Mesenchymal stem cell (in vitro differentiated cells and primary cell): Measurements from ENCODE around the gene NKAIN4.

ENCODE experiments used
- DNase-seq: peaks from one replicate; pipeline ENCODE4 v3.0.0-alpha.2; 2013
- H2AFZ ChIP-seq: one replicate; pipeline ENCODE4 v1.6.1; 2013; ENCODE audit warnings: low read depth, mild to moderate bottlenecking, control low read depth, inconsistent platforms, low read length, moderate library complexity
- H2AK5ac ChIP-seq: 2 replicates; pipeline ENCODE4 v1.6.1; 2013; ENCODE audit warnings: low read length, moderate library complexity, mild to moderate bottlenecking, inconsistent platforms; ENCODE audit not compliant: severe bottlenecking
- H2BK120ac ChIP-seq: one replicate; pipeline ENCODE4 v1.6.1; 2013; ENCODE audit warnings: low read depth, mild to moderate bottlenecking, inconsistent platforms, low read length, moderate library complexity
- H2BK12ac ChIP-seq, 2 experiments: one replicate each; pipeline ENCODE4 v1.6.1; 2013; ENCODE audit warnings: inconsistent platforms in 2 of 2, low read length in 2 of 2, mild to moderate bottlenecking in 2 of 2, moderate library complexity in 2 of 2, control low read depth in 1 of 2
- H2BK15ac ChIP-seq: one replicate; pipeline ENCODE4 v1.6.1; 2013; ENCODE audit warnings: mild to moderate bottlenecking, low read depth, inconsistent platforms; ENCODE audit not compliant: poor library complexity, severe bottlenecking
- H2BK5ac ChIP-seq: 2 replicates; pipeline ENCODE4 v1.6.1; 2013; ENCODE audit warnings: low read depth, mild to moderate bottlenecking, low read length, control low read depth, inconsistent platforms; ENCODE audit not compliant: poor library complexity, severe bottlenecking
- H3K14ac ChIP-seq, 2 experiments: one replicate each; pipeline ENCODE4 v1.6.1; 2013; ENCODE audit warnings: inconsistent platforms in 2 of 2, low read length in 2 of 2, control low read depth in 1 of 2, mild to moderate bottlenecking in 1 of 2, moderate library complexity in 1 of 2
- H3K18ac ChIP-seq, 2 experiments: one replicate each; pipeline ENCODE4 v1.6.1; 2013; ENCODE audit warnings: inconsistent platforms in 2 of 2, low read length in 2 of 2, control low read depth in 1 of 2, low read depth in 1 of 2, mild to moderate bottlenecking in 1 of 2
- H3K23ac ChIP-seq, 2 experiments: one replicate each; pipeline ENCODE4 v1.6.1; 2013; ENCODE audit warnings: inconsistent platforms in 2 of 2, low read length in 2 of 2, mild to moderate bottlenecking in 2 of 2, moderate library complexity in 2 of 2, control low read depth in 1 of 2
- H3K27ac ChIP-seq: 2 replicates; pipeline ENCODE4 v1.5.1; 2013; ENCODE audit warnings: mild to moderate bottlenecking, moderate library complexity, low read length, control low read depth, inconsistent platforms; ENCODE audit not compliant: poor library complexity, severe bottlenecking
- H3K27me3 ChIP-seq, 2 experiments: 2 replicates each; pipeline versions ENCODE4 v1.6.1 to v1.7.0; 2013; ENCODE audit warnings: low read length in 2 of 2, mild to moderate bottlenecking in 2 of 2, moderate library complexity in 2 of 2, control low read depth in 1 of 2, inconsistent platforms in 1 of 2; ENCODE audit not compliant: control insufficient read depth in 1 of 2, insufficient read depth in 1 of 2
- H3K36me3 ChIP-seq, 2 experiments: 2 replicates each; pipeline versions ENCODE4 v1.6.1 to v1.7.0; 2013; ENCODE audit warnings: low read length in 2 of 2, control low read depth in 1 of 2, inconsistent platforms in 1 of 2, low read depth in 1 of 2, mild to moderate bottlenecking in 1 of 2; ENCODE audit not compliant: insufficient read depth in 2 of 2, control insufficient read depth in 1 of 2
- H3K4ac ChIP-seq, 2 experiments: one replicate each; pipeline ENCODE4 v1.6.1; 2013; ENCODE audit warnings: inconsistent platforms in 2 of 2, low read length in 2 of 2, mild to moderate bottlenecking in 2 of 2, moderate library complexity in 2 of 2, control low read depth in 1 of 2, low read depth in 1 of 2
- H3K4me1 ChIP-seq: 2 replicates; pipeline ENCODE4 v1.6.1; 2013; ENCODE audit warnings: low read depth, low read length, control low read depth; ENCODE audit not compliant: control insufficient read depth, insufficient read depth
- H3K4me2 ChIP-seq: 2 replicates; pipeline ENCODE4 v1.6.1; 2013; ENCODE audit warnings: low read length, mild to moderate bottlenecking, inconsistent platforms; ENCODE audit not compliant: poor library complexity, severe bottlenecking
- H3K4me3 ChIP-seq, 2 experiments: 2 replicates each; pipeline versions ENCODE4 v1.5.1 to v1.7.0; 2013; ENCODE audit warnings: low read length in 2 of 2, mild to moderate bottlenecking in 2 of 2, control low read depth in 1 of 2, low read depth in 1 of 2; ENCODE audit not compliant: insufficient read depth in 1 of 2
- H3K79me1 ChIP-seq: replicated peaks from 2 replicates; pipeline ENCODE4 v1.6.1; 2013; ENCODE audit warnings: mild to moderate bottlenecking, control low read depth, low read length, inconsistent platforms; ENCODE audit not compliant: poor library complexity, severe bottlenecking
- H3K9ac ChIP-seq: 2 replicates; pipeline ENCODE4 v1.7.0; 2013; ENCODE audit warnings: mild to moderate bottlenecking, low read length, moderate library complexity
- H3K9me3 ChIP-seq: 2 replicates; pipeline ENCODE4 v1.7.0; 2013; ENCODE audit warnings: mild to moderate bottlenecking, low read length; ENCODE audit not compliant: control insufficient read depth
- H4K8ac ChIP-seq: one replicate; pipeline ENCODE4 v1.6.1; 2013; ENCODE audit warnings: inconsistent platforms, mild to moderate bottlenecking, low read length, moderate library complexity
- H4K91ac ChIP-seq: one replicate; pipeline ENCODE4 v1.6.1; 2013; ENCODE audit warnings: mild to moderate bottlenecking, low read length, inconsistent platforms
- WGBS: methylation state at CpG from one replicate; pipeline ENCODE4 v1.1.7; 2013; ENCODE audit warnings: mixed read lengths; 5-methylcytosine and 5-hydroxymethylcytosine counted together

NKAIN4 gene

GRCh38 chr20:63261795-63262528, 7.7 kb upstream of the NKAIN4 start:
- Histone ChIP-seq H3K23ac (no peak overlapping the region), H3K4me3 (no peak overlapping the region), H3K9me3 (no peaks in the 10 kb centered on the region), H3K79me1 (no peaks in the 10 kb centered on the region), H3K27ac (no peak overlapping the region), H2BK5ac (no peak overlapping the region), H4K8ac (no peak overlapping the region), H4K91ac (no peak overlapping the region), H3K9ac (no peak overlapping the region), H3K14ac (no peak overlapping the region), H3K36me3 (peaks cover 0 to 31% of the 10 kb centered on the region in 2 experiments), H3K27me3 (peaks cover 14 to 88% of the 10 kb centered on the region in 2 experiments), H2AK5ac (no peak overlapping the region), H3K4me1 (peaks cover 39% of the 10 kb centered on the region), H3K4me2 (no peak overlapping the region), H2AFZ (no peak overlapping the region), H2BK120ac (no peak overlapping the region), H2BK15ac (no peak overlapping the region), H3K18ac (no peak overlapping the region), H3K4ac (no peak overlapping the region), H2BK12ac (no peak overlapping the region)
- DNase-seq, result no peak
- 75% methylated on average over 30 of the region's 30 CpGs for WGBS

GRCh38 chr20:63261060-63261794, 7.0 kb upstream of the NKAIN4 start:
- Histone ChIP-seq H3K79me1 (no peaks in the 10 kb centered on the region), H4K8ac (no peak overlapping the region), H4K91ac (peak overlapping the region; percentile 16), H3K27me3 (peaks cover 15 to 93% of the 10 kb centered on the region in 2 experiments), H3K27ac (no peak overlapping the region), H3K36me3 (peaks cover 0 to 38% of the 10 kb centered on the region in 2 experiments), H2BK5ac (no peak overlapping the region), H3K23ac (no peak overlapping the region), H3K9ac (no peak overlapping the region), H3K9me3 (no peaks in the 10 kb centered on the region), H3K4me3 (no peak overlapping the region), H3K14ac (no peak overlapping the region), H2BK120ac (no peak overlapping the region), H3K4ac (no peak overlapping the region), H2BK15ac (no peak overlapping the region), H2BK12ac (no peak overlapping the region), H3K18ac (no peak overlapping the region), H3K4me1 (peaks cover 42% of the 10 kb centered on the region), H2AK5ac (no peak overlapping the region), H2AFZ (no peak overlapping the region), H3K4me2 (no peak overlapping the region)
- DNase-seq, result peak; percentile 18
- WGBS, result 55% methylated on average over 25 of the region's 25 CpGs

- WGBS, result 89% methylated on average over 15 of the region's 15 CpGs
- H2AFZ ChIP-seq, result no peak overlapping the region
- no peak overlapping the region for H3K23ac ChIP-seq
- H3K4ac ChIP-seq, result no peak overlapping the region
- no peak overlapping the region for H2AK5ac ChIP-seq
- H3K36me3 ChIP-seq, result peaks cover 0 to 40% of the 10 kb centered on the region in 2 experiments
- H4K91ac ChIP-seq, result no peak overlapping the region
- no peak overlapping the region for H2BK5ac ChIP-seq
- H3K9ac ChIP-seq, result no peak overlapping the region
- no peak overlapping the region for H3K4me3 ChIP-seq
- H4K8ac ChIP-seq, result no peak overlapping the region
- H2BK12ac ChIP-seq, result no peak overlapping the region
- H3K27ac ChIP-seq, result no peak overlapping the region
- H3K18ac ChIP-seq, result no peak overlapping the region
- H3K27me3 ChIP-seq, result peaks cover 10 to 93% of the 10 kb centered on the region in 2 experiments
- no peak overlapping the region for H3K14ac ChIP-seq
- H2BK15ac ChIP-seq, result no peak overlapping the region
- H3K79me1 ChIP-seq, result no peaks in the 10 kb centered on the region
- no peak for DNase-seq
- no peak overlapping the region for H2BK120ac ChIP-seq
- H3K9me3 ChIP-seq, result no peaks in the 10 kb centered on the region
- peaks cover 47% of the 10 kb centered on the region for H3K4me1 ChIP-seq
- H3K4me2 ChIP-seq, result no peak overlapping the region
Measured at GRCh38 chr20:63260521-63260920, 6.3 kb upstream of the NKAIN4 start.

GRCh38 chr20:63259734-63260460, 5.6 kb upstream of the NKAIN4 start:
- no peak overlapping the region for H4K91ac ChIP-seq
- no peak overlapping the region for H3K14ac ChIP-seq
- no peak overlapping the region for H2AFZ ChIP-seq
- no peak overlapping the region for H2BK12ac ChIP-seq
- peaks cover 1% of the 10 kb centered on the region for H3K79me1 ChIP-seq
- peaks cover 0 to 38% of the 10 kb centered on the region in 2 experiments for H3K36me3 ChIP-seq
- no peak overlapping the region for H2BK15ac ChIP-seq
- no peaks in the 10 kb centered on the region for H3K9me3 ChIP-seq
- H2AK5ac ChIP-seq, result no peak overlapping the region
- H3K27ac ChIP-seq, result no peak overlapping the region
- no peak overlapping the region for H3K4ac ChIP-seq
- H3K27me3 ChIP-seq, result peaks cover 12 to 93% of the 10 kb centered on the region in 2 experiments
- no peak overlapping the region for H3K23ac ChIP-seq
- H3K9ac ChIP-seq, result no peak overlapping the region
- WGBS, result 83% methylated on average over 25 of the region's 25 CpGs
- no peak overlapping the region for H2BK5ac ChIP-seq
- DNase-seq, result no peak
- no peak overlapping the region for H3K4me2 ChIP-seq
- no peak overlapping the region for H3K18ac ChIP-seq
- no peak overlapping the region for H2BK120ac ChIP-seq
- H4K8ac ChIP-seq, result no peak overlapping the region
- no peak overlapping the region for H3K4me3 ChIP-seq
- H3K4me1 ChIP-seq, result peaks cover 52% of the 10 kb centered on the region
